ENCODE data around the gene CLEC4F. TPM values are rescaled to one million over a fixed set of nuclear protein-coding genes. Genes with fewer than 3 reads are reported as not detected.

Gene CLEC4F
- total and polyA plus RNA-seq, 7 donors: 0.15 to 0.55 TPM; not detected in 5

DNA sequence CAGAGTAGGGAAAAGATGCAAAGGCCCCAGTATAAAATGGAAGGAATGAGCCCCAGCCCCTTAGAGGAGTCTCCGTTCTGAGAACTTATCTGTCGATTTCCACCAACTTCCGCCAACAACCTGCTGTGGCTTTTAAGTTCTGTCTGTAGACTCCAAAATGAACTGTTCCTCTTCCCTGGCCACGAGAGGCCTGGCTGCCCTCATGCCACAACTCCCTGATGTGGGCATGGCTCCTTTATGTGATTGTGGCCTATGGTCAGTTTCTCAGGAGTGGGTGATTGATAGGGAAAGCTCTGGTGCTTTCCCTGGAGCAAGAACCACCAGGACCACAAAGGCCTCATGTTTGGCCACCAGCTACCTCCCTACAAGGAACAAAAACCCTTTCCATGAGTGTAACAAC is 34.0 kb upstream of the CLEC4F start:
- H3K9me3 ChIP-seq: no peaks in the 10 kb centered on the region
- H3K4me1 ChIP-seq: no peaks in the 10 kb centered on the region
- no peak for DNase-seq
- no peak overlapping the region for H3K4me3 ChIP-seq
- 87 to 89% methylated on average over 4 of the region's 4 CpGs for whole genome bisulfite sequencing, 2 donors
- H3K36me3 ChIP-seq: no peaks in the 10 kb centered on the region
- H3K27me3 ChIP-seq: no peaks in the 10 kb centered on the region
- intact Hi-C loops (cut with DNase I): no loop called here
- no peak for TF ChIP-seq POLR2AphosphoS5 (IDR thresholded peaks at IDR 0.05)
- no peak for TF ChIP-seq EP300 (IDR thresholded peaks at IDR 0.05)
- TF ChIP-seq, protein P1, sequence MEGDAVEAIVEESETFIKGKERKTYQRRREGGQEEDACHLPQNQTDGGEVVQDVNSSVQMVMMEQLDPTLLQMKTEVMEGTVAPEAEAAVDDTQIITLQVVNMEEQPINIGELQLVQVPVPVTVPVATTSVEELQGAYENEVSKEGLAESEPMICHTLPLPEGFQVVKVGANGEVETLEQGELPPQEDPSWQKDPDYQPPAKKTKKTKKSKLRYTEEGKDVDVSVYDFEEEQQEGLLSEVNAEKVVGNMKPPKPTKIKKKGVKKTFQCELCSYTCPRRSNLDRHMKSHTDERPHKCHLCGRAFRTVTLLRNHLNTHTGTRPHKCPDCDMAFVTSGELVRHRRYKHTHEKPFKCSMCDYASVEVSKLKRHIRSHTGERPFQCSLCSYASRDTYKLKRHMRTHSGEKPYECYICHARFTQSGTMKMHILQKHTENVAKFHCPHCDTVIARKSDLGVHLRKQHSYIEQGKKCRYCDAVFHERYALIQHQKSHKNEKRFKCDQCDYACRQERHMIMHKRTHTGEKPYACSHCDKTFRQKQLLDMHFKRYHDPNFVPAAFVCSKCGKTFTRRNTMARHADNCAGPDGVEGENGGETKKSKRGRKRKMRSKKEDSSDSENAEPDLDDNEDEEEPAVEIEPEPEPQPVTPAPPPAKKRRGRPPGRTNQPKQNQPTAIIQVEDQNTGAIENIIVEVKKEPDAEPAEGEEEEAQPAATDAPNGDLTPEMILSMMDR (IDR thresholded peaks at IDR 0.05): no peak
- TF ChIP-seq POLR2A (IDR thresholded peaks at IDR 0.05): no peak
- no peak overlapping the region for H3K27ac ChIP-seq

DNA sequence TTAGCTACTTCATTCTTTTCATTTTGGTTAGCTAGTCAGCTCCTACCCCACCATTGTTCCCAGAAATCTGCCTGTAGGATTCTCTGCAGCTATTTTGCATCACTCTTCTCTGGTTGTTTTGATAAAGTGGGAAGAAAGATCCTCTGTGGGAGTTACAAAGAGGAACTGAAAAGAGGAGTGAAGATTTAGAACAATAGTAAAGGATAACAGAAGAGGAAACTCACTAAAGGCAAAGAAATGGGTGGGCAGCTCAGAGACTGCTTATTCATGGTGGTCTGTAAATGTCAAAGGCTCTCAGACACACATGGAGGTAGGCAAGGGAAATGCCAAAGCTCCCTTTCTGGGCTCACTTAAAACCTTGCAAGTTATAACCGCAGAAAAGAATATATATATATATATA is 32.4 kb upstream of the CLEC4F start:
- H3K27ac ChIP-seq: no peak overlapping the region
- no peaks in the 10 kb centered on the region for H3K4me1 ChIP-seq
- H3K36me3 ChIP-seq: no peaks in the 10 kb centered on the region
- no peak for DNase-seq
- 89 to 93% methylated on average over 1 of the region's 1 CpG for WGBS, 2 donors
- no peaks in the 10 kb centered on the region for H3K27me3 ChIP-seq
- TF ChIP-seq POLR2AphosphoS5 (IDR thresholded peaks at IDR 0.05) (no peak), EP300 (IDR thresholded peaks at IDR 0.05) (no peak), POLR2A (IDR thresholded peaks at IDR 0.05) (no peak)
- TF ChIP-seq, protein P1 (IDR thresholded peaks at IDR 0.05): no peak
- no peak overlapping the region for H3K4me3 ChIP-seq
- intact Hi-C loops (cut with DNase I): no loop called here
- no peaks in the 10 kb centered on the region for H3K9me3 ChIP-seq

DNA sequence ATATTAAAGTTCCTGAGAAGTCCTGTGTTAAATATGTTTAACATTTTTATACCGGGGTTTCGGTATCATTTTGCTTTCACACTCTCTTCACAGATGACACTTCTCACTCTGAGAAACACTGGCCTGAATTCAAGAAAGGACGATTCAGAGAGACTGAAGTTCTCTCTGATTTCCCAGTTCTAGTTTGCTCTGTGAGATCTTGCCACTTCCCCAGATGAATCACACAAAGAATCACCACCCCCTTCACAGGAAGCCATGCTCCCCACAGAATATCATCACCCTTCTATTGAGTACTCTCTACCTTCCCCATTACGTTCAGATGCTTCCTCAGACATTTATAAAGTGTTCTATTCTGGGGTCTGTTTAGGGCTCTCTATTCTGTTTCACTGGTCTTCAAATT is 31.3 kb upstream of the CLEC4F start:
- Histone ChIP-seq H3K4me3 (no peak overlapping the region), H3K9me3 (no peaks in the 10 kb centered on the region), H3K36me3 (no peaks in the 10 kb centered on the region), H3K27me3 (no peaks in the 10 kb centered on the region), H3K27ac (no peak overlapping the region), H3K4me1 (no peaks in the 10 kb centered on the region)
- intact Hi-C loops (cut with DNase I): no loop called here
- DNase-seq: no peak
- WGBS, 2 donors: 44 to 65% methylated on average over 4 of the region's 4 CpGs
- TF ChIP-seq POLR2A (IDR thresholded peaks at IDR 0.05) (no peak), POLR2AphosphoS5 (IDR thresholded peaks at IDR 0.05) (no peak)

DNA sequence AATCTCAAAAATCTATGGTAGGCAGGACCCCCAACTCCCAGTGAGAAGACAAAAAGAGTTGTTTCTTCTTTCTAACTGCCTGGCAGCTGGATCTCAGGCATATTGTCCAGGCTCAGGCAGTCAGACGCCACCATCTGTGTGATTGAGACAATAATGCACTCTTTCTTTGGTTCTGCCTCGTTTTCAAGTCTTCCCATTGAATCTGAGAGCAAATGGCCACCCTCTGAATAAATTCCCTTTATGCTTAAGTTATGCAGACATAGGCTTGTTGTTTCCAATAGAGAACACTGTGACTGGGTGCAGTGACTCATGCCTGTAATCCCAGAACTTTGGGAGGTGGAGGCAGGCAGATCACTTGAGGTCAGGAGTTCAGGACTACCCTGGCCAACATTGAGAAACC is 30.5 kb upstream of the CLEC4F start:
- TF ChIP-seq POLR2AphosphoS5 (IDR thresholded peaks at IDR 0.05) (no peak), POLR2A (IDR thresholded peaks at IDR 0.05) (no peak), EP300 (IDR thresholded peaks at IDR 0.05) (no peak)
- TF ChIP-seq, protein P1 (IDR thresholded peaks at IDR 0.05): no peak
- intact Hi-C loops (cut with DNase I): no loop called here
- H3K9me3 ChIP-seq: no peaks in the 10 kb centered on the region
- H3K36me3 ChIP-seq: no peaks in the 10 kb centered on the region
- H3K27ac ChIP-seq: no peak overlapping the region
- 47 to 64% methylated on average over 2 of the region's 2 CpGs for WGBS, 2 donors
- H3K27me3 ChIP-seq: no peaks in the 10 kb centered on the region
- H3K4me1 ChIP-seq: no peaks in the 10 kb centered on the region
- no peak for DNase-seq
- H3K4me3 ChIP-seq: no peak overlapping the region

DNA sequence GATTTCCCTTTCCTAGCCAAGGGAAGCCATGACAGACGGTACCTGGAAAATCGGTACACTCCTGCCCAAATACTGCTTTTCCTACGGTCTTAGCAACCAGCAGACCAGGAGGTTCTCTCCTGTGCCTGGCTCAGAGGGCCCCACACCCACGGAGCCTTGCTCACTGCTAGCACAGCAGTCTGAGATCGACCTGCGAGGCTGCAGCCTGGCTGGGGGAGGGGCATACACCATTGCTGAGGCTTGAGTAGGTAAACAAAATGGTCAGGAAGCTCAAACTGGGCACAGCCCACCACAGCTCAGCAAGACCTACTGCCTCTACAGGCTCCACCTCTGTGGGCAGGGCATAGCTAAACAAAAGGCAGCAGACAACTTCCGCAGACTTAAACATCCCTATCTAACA is 22.0 kb upstream of the CLEC4F start:
- TF ChIP-seq POLR2A (IDR thresholded peaks at IDR 0.05) (no peak), POLR2AphosphoS5 (IDR thresholded peaks at IDR 0.05) (no peak), EP300 (IDR thresholded peaks at IDR 0.05) (no peak)
- TF ChIP-seq, protein P1 (IDR thresholded peaks at IDR 0.05): no peak
- no peaks in the 10 kb centered on the region for H3K4me1 ChIP-seq
- H3K9me3 ChIP-seq: no peaks in the 10 kb centered on the region
- H3K4me3 ChIP-seq: no peak overlapping the region
- no peaks in the 10 kb centered on the region for H3K36me3 ChIP-seq
- intact Hi-C loops (cut with DNase I): no loop called here
- DNase-seq: no peak
- H3K27ac ChIP-seq: no peak overlapping the region
- peaks cover 0 to 8% (median 0%) of the 10 kb centered on the region in 3 donors for H3K27me3 ChIP-seq
- WGBS, 2 donors: 81 to 82% methylated on average over 7 of the region's 7 CpGs
